Measurements from ENCODE around the gene TVP23B.

Gene TVP23B

DNA sequence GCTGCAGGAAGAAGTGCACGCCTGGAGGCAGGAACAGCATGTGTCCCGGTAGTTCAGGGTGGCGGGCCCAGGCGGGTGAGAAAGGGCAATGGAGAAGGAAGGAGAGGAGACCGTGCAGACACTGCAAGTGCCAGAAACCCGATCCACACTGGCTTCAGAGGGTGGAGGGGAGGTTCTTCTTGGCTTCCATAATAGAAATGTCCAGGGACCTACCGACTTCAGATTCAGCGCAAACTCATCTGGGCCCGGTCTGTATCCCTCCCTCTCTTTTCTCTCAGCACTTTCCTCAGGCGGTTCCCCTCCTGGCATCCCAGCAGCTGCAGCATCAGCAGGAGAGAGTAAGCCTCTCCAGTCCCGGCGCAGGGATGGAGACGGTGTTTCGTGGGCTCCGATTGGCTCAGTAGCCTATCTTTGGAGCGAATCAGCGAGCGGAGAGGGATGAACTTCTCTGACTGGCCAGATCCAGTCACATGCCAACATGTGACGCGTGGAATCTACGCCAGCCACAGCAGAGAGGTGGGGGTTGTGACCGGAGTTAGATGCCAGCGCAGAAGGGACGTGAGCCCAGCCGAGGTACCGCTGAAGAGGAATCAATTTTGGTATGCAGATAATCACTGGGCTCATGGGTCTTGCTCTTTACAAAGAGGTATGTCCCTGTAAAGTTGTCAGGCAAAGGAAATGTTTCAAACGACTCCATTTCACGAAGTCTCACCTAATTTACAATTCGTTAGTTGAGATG is 75.0 kb downstream of the TVP23B start:
- Mint-ChIP-seq H3K27ac (peak overlapping the region; percentile 85 to 95 (median 93)), H3K4me1 (peaks cover 35% of the 10 kb centered on the region), H3K36me3 (ENCODE audit: low read depth) (no peaks in the 10 kb centered on the region), H3K4me3 (peak overlapping the region; percentile 89 to 94 (median 93)), H3K9me3 (no peaks in the 10 kb centered on the region), H3K27me3 (ENCODE audit: low read depth) (no peaks in the 10 kb centered on the region)
- TF ChIP-seq, protein P1, sequence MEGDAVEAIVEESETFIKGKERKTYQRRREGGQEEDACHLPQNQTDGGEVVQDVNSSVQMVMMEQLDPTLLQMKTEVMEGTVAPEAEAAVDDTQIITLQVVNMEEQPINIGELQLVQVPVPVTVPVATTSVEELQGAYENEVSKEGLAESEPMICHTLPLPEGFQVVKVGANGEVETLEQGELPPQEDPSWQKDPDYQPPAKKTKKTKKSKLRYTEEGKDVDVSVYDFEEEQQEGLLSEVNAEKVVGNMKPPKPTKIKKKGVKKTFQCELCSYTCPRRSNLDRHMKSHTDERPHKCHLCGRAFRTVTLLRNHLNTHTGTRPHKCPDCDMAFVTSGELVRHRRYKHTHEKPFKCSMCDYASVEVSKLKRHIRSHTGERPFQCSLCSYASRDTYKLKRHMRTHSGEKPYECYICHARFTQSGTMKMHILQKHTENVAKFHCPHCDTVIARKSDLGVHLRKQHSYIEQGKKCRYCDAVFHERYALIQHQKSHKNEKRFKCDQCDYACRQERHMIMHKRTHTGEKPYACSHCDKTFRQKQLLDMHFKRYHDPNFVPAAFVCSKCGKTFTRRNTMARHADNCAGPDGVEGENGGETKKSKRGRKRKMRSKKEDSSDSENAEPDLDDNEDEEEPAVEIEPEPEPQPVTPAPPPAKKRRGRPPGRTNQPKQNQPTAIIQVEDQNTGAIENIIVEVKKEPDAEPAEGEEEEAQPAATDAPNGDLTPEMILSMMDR (IDR thresholded peaks at IDR 0.05; ENCODE audit: unreplicated experiment in 3 of 3) = no peak

All from nephron (organoid).